Anterior cingulate cortex (tissue), 58 donors: ENCODE results near the gene HPSE2.
"Not testable (repeated sequence)": the region's sequence is repeated elsewhere in the genome, so short reads cannot be mapped to it uniquely, and the experiment has no call there.

Source experiments
- DNase-seq, 58 donors: peaks; one replicate each; lab custom pipeline; 2025; lab: John Stamatoyannopoulos, UW

HPSE2 gene

GRCh38 chr10:98924526-98924925 lies 311.1 kb downstream of the HPSE2 start:
- no peak for DNase-seq

- DNase-seq, result no peak
Observed at GRCh38 chr10:98921316-98921715, 314.3 kb downstream of the HPSE2 start.

- DNase-seq, result no peak
Observed at GRCh38 chr10:98920807-98921206, 314.8 kb downstream of the HPSE2 start.

- no peak for DNase-seq
Observed at GRCh38 chr10:98920360-98920759, 315.3 kb downstream of the HPSE2 start.

GRCh38 chr10:98919899-98920298 lies 315.8 kb downstream of the HPSE2 start:
- DNase-seq, result no peak

GRCh38 chr10:98917828-98918227 lies 317.8 kb downstream of the HPSE2 start:
- no peak for DNase-seq

GRCh38 chr10:98916526-98917125 lies 319.0 kb downstream of the HPSE2 start:
- no peak for DNase-seq

GRCh38 chr10:98915911-98916310 lies 319.7 kb downstream of the HPSE2 start:
- no peak for DNase-seq

GRCh38 chr10:98910546-98910945 lies 325.1 kb downstream of the HPSE2 start:
- no peak for DNase-seq

- DNase-seq, result no peak
Observed at GRCh38 chr10:98910048-98910447, 325.6 kb downstream of the HPSE2 start.

- DNase-seq, result no peak
Observed at GRCh38 chr10:98908868-98909267, 326.8 kb downstream of the HPSE2 start.

- not testable (repeated sequence) for DNase-seq
Observed at GRCh38 chr10:98908247-98908646, 327.4 kb downstream of the HPSE2 start.

- DNase-seq, result no peak
Observed at GRCh38 chr10:98901441-98902110, 334.1 kb downstream of the HPSE2 start.

GRCh38 chr10:98899018-98899417 lies 336.6 kb downstream of the HPSE2 start:
- no peak for DNase-seq

GRCh38 chr10:98892523-98892922 lies 343.1 kb downstream of the HPSE2 start:
- DNase-seq, result no peak

- no peak for DNase-seq
Observed at GRCh38 chr10:98886686-98887085, 349.0 kb downstream of the HPSE2 start.

- no peak for DNase-seq
Observed at GRCh38 chr10:98885378-98885777, 350.3 kb downstream of the HPSE2 start.

GRCh38 chr10:98881789-98882188 lies 353.9 kb downstream of the HPSE2 start:
- DNase-seq, result no peak

- DNase-seq, result no peak
Observed at GRCh38 chr10:98880971-98881370, 354.7 kb downstream of the HPSE2 start.

- DNase-seq, result no peak
Observed at GRCh38 chr10:98878921-98879320, 356.7 kb downstream of the HPSE2 start.

- DNase-seq, result no peak
Observed at GRCh38 chr10:98878418-98878817, 357.2 kb downstream of the HPSE2 start.

GRCh38 chr10:98861962-98862361 lies 373.7 kb downstream of the HPSE2 start:
- DNase-seq, result no peak

- DNase-seq, result no peak
Observed at GRCh38 chr10:98858525-98858924, 377.1 kb downstream of the HPSE2 start.
